ENCODE measurements around the gene DCTD.

DCTD gene

GRCh38 chr4:182890202-182890601 is 27.0 kb downstream of the DCTD start:
- DNase-seq (ENCODE audit: low read depth), result no peak
- H3K4me3 ChIP-seq (ENCODE audit: low read depth, low read length), result no peak overlapping the region
- in situ Hi-C loops (cut with HindIII; ENCODE audit: low sequenced_read_pairs), result no loop called here
- TF ChIP-seq CTCF (IDR thresholded peaks at IDR 0.05; ENCODE audit: low read depth, low read length, missing control alignments), result no peak

GRCh38 chr4:182888891-182889290 is 28.3 kb downstream of the DCTD start:
- no peak overlapping the region for H3K4me3 ChIP-seq (ENCODE audit: low read depth, low read length)
- in situ Hi-C loops (cut with HindIII; ENCODE audit: low sequenced_read_pairs), result no loop called here
- TF ChIP-seq CTCF (IDR thresholded peaks at IDR 0.05; ENCODE audit: low read depth, low read length, missing control alignments), result no peak
- DNase-seq (ENCODE audit: low read depth), result no peak

GRCh38 chr4:182886768-182887167 is 30.4 kb downstream of the DCTD start:
- in situ Hi-C loops (cut with HindIII; ENCODE audit: low sequenced_read_pairs), result no loop called here
- DNase-seq (ENCODE audit: low read depth), result no peak
- no peak overlapping the region for H3K4me3 ChIP-seq (ENCODE audit: low read depth, low read length)
- TF ChIP-seq CTCF (IDR thresholded peaks at IDR 0.05; ENCODE audit: low read depth, low read length, missing control alignments), result no peak

GRCh38 chr4:182886205-182886604 is 31.0 kb downstream of the DCTD start:
- no peak for TF ChIP-seq CTCF (IDR thresholded peaks at IDR 0.05; ENCODE audit: low read depth, low read length, missing control alignments)
- H3K4me3 ChIP-seq (ENCODE audit: low read depth, low read length), result no peak overlapping the region
- in situ Hi-C loops (cut with HindIII; ENCODE audit: low sequenced_read_pairs), result no loop called here
- no peak for DNase-seq (ENCODE audit: low read depth)

- H3K4me3 ChIP-seq (ENCODE audit: low read depth, low read length), result no peak overlapping the region
- no peak for TF ChIP-seq CTCF (IDR thresholded peaks at IDR 0.05; ENCODE audit: low read depth, low read length, missing control alignments)
- in situ Hi-C loops (cut with HindIII; ENCODE audit: low sequenced_read_pairs), result no loop called here
- DNase-seq (ENCODE audit: low read depth), result peak; percentile 4
Measured at GRCh38 chr4:182885738-182886077, 31.5 kb downstream of the DCTD start.

GRCh38 chr4:182885022-182885737 is 32.0 kb downstream of the DCTD start:
- no peak for TF ChIP-seq CTCF (IDR thresholded peaks at IDR 0.05; ENCODE audit: low read depth, low read length, missing control alignments)
- DNase-seq (ENCODE audit: low read depth), result no peak
- in situ Hi-C loops (cut with HindIII; ENCODE audit: low sequenced_read_pairs), result no loop called here
- no peak overlapping the region for H3K4me3 ChIP-seq (ENCODE audit: low read depth, low read length)

Measured in astrocyte of the cerebellum (primary cell).